GM12865 (cell line): ENCODE measurements around the gene SETX.
A peak's percentile ranks its signal among the peaks of the same experiment; 100 is the strongest.

Experiments used
- DNase-seq: peaks from one replicate; pipeline ENCODE4 v3.0.0; 2010; ENCODE audit warnings: low read depth
- H3K4me3 ChIP-seq: 2 replicates; pipeline ENCODE4 v1.5.1; 2011; ENCODE audit warnings: mild to moderate bottlenecking, low read depth, low read length, control low read depth
- CTCF ChIP-seq: IDR thresholded peaks from 2 replicates; pipeline ENCODE4 v1.5.1; 2011; ENCODE audit warnings: low read length, control low read depth, low read depth, inconsistent platforms; ENCODE audit not compliant: insufficient read depth; ENCODE audit errors: missing control alignments

Gene SETX

DNA sequence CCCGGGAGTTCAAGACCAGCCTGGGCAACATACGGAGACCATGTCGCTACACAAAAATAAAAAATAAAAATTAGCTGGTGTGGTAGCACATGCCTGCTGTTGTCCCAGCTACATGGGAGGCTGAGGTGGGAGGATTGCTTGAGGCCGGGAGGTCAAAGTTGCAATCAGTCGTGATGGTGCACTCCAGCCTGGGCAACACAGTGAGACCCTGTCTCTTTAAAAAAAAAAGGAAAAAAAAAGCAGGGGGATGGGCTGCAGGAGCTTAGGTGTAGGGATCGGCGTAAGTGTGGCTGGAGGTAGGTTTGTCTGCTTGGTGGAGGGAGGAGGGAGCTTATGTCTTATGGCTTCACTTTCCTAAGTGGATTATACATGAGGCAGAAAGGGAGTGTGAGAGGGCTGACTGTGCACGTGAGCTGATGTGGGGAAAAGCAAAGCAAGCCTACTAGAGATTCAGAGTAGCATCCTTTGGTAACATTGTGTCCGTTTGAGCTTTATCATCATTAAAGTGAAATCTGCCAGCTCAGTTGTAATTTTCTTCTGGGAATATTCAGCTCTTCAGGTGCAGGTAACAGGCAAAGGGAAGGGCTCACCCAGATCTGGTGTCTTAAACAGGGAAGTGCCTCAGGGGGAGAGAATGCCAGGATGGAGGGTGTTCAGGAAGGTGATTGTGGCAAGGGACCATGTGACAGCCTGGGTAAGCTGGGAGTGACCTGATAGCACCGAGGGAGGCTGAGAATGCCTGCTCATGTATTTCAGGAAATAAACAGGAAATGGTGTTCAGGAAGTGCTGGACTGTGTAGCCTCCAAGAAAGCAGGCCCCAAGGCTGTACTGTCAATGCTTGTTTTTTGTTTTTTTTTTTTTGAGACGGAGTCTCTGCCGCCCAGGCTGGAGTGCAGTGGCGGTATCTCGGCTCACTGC lies 17.6 kb upstream of the SETX start:
- peak; percentile 53 for DNase-seq
- no peak overlapping the region for H3K4me3 ChIP-seq
- TF ChIP-seq CTCF, result no peak

GRCh38 chr9:132370592-132370991 lies 15.8 kb upstream of the SETX start:
- DNase-seq, result no peak
- no peak for TF ChIP-seq CTCF
- no peak overlapping the region for H3K4me3 ChIP-seq

DNA sequence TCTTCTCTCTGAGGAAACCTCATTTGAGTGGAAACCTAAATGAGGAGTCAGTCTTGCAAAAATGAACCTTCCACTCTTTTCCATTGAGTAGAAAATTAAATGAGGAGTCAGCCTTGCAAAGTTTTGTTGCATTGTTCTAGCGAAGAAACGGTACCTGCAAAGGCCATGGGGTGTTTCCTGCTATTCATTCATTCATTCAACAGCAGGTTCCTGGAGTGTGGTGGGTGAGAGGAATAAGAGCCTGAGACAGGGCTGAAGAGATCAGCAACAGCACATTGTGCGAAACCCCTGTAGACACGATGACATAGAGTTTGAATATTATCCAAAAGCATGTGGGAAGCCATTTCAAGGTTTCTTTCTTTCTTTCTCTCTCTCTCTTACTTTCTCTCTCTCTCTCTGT lies 14.6 kb upstream of the SETX start:
- no peak overlapping the region for H3K4me3 ChIP-seq
- no peak for TF ChIP-seq CTCF
- DNase-seq, result no peak

- TF ChIP-seq CTCF, result no peak
- no peak overlapping the region for H3K4me3 ChIP-seq
- DNase-seq, result no peak
Measured at GRCh38 chr9:132367613-132368313, 13.0 kb upstream of the SETX start.

DNA sequence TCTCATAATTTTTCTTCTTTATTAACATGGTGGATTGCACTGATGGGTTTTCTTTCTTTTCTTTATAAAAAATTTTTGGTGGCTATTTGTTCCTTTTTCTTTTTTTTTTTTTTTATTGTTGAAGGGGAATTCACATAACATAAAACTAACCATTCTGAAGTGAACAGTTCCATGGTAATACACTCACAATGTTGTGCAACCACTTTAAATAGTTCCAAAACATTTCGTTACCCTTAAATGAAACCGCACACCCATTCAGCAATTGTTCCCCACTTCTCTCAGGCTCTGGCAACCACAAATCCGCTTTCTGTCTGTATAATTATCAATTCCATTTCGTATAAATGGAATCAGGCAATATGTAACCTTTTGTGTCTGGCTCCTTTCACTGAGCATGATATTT lies 11.7 kb upstream of the SETX start:
- no peak overlapping the region for H3K4me3 ChIP-seq
- no peak for TF ChIP-seq CTCF
- DNase-seq, result no peak

DNA sequence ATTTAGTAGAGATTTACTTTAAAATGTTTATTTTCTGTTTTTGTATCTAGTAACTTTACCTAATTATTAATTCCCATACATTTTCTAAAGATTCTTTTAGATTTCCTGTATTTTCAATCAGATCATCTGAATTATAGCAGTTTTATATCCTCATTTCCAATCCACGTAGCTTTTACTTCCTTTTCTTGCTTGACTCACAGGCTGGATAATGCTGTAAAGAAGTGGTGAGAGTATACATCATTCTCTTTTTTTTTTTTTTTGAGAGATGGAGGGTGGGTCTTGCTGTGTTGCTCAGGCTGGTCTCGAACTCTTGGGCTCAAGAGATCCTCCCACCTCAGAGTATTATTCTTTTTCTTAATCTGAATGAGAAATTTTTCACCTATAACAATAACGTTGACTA lies 11.2 kb upstream of the SETX start:
- no peak for DNase-seq
- no peak overlapping the region for H3K4me3 ChIP-seq
- TF ChIP-seq CTCF, result no peak

- H3K4me3 ChIP-seq, result no peak overlapping the region
- no peak for DNase-seq
- TF ChIP-seq CTCF, result no peak
Measured at GRCh38 chr9:132364068-132364467, 9.3 kb upstream of the SETX start.
